Measurements from ENCODE around the gene ALOX5AP. TPM values are rescaled to one million over a fixed set of nuclear protein-coding genes. Genes with fewer than 3 reads are reported as not detected.

Gene ALOX5AP
- total and polyA plus RNA-seq, 2 experiments from 2014 or later: 0.66 TPM; not detected in 1

DNA sequence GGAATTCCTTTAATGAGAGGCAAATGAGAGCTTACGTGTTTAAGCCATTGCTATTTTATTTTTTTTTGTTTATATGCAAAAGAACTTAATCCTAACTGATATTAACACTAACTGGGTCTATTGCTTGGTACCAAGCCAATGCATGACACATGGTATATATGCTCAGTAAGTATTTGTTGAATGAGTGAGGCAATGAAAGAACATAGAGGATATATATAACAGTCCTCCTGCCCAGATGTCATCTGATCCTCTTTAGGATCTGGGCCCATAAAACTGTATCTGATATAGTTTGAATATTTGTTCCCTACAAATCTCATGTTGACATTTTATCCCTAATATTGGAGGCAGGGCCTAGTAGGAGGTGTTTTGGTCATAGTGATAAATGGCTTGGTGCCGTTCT is 13.0 kb upstream of the ALOX5AP start:
- Histone ChIP-seq H3K4me3 (no peak overlapping the region), H3K27me3 (no peaks in the 10 kb centered on the region), H3K9me3 (ENCODE audit: low read depth) (no peaks in the 10 kb centered on the region), H3K27ac (no peak overlapping the region), H3K4me1 (ENCODE audit: low read depth) (no peaks in the 10 kb centered on the region), H3K36me3 (no peaks in the 10 kb centered on the region)
- DNase-seq (ENCODE audit: low read depth in 1 of 2, low spot score in 1 of 2): no peak
- no peak for TF ChIP-seq CTCF (IDR thresholded peaks at IDR 0.05; ENCODE audit: low read depth, low read length)

DNA sequence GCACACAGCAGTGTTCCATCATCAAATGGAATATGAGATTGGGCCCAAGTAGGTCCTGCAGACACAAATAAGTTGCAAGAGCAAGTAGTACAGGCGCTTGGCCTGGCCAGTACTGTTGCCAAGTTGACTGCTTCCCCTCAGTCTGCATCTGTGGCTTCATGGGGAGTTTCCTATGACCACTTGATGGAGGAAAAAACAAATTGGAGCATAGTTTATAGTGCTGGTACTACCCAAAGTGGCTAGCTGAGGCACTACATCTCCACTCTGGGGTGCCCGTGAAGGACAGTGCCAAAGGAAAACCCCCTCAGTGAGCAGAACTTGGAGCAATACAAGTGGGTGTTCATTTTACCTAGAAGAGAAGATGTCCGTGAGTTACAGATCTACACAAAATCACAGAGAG is 10.6 kb upstream of the ALOX5AP start:
- Histone ChIP-seq H3K27ac (no peak overlapping the region), H3K9me3 (ENCODE audit: low read depth) (no peaks in the 10 kb centered on the region), H3K4me3 (no peak overlapping the region), H3K27me3 (no peaks in the 10 kb centered on the region), H3K4me1 (ENCODE audit: low read depth) (no peaks in the 10 kb centered on the region), H3K36me3 (no peaks in the 10 kb centered on the region)
- DNase-seq (ENCODE audit: low read depth in 1 of 2, low spot score in 1 of 2): no peak
- TF ChIP-seq CTCF (IDR thresholded peaks at IDR 0.05; ENCODE audit: low read depth, low read length): no peak

- Histone ChIP-seq H3K27me3 (no peaks in the 10 kb centered on the region), H3K27ac (no peak overlapping the region), H3K9me3 (ENCODE audit: low read depth) (no peaks in the 10 kb centered on the region), H3K36me3 (no peaks in the 10 kb centered on the region), H3K4me3 (no peak overlapping the region), H3K4me1 (ENCODE audit: low read depth) (no peaks in the 10 kb centered on the region)
- TF ChIP-seq CTCF (IDR thresholded peaks at IDR 0.05; ENCODE audit: low read depth, low read length): no peak
- no peak for DNase-seq (ENCODE audit: low read depth in 1 of 2, low spot score in 1 of 2)
Measured at GRCh38 chr13:30725326-30726085, 9.8 kb upstream of the ALOX5AP start.

DNA sequence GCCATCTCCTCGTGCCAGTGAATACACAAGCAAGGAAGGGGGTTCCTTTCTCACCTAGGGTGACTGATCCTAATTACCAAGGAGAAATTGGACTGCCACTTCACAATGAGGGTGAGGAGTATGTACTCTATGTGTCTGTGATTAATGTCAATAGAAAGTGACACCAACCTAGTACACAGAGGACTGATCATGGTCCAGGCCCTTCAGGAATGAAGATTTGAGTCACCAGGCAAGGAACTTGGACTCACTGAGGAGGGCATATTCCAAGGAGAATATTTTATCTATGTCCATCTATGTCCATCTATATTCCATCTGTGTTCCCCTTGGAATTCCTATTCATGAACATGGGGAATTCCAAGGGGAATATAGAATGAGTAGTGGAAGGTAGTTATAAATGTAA is 9.2 kb upstream of the ALOX5AP start:
- H3K4me3 ChIP-seq: no peak overlapping the region
- no peaks in the 10 kb centered on the region for H3K27me3 ChIP-seq
- no peaks in the 10 kb centered on the region for H3K4me1 ChIP-seq (ENCODE audit: low read depth)
- H3K27ac ChIP-seq: no peak overlapping the region
- DNase-seq (ENCODE audit: low read depth in 1 of 2, low spot score in 1 of 2): no peak
- no peak for TF ChIP-seq CTCF (IDR thresholded peaks at IDR 0.05; ENCODE audit: low read depth, low read length)
- H3K9me3 ChIP-seq (ENCODE audit: low read depth): no peaks in the 10 kb centered on the region
- no peaks in the 10 kb centered on the region for H3K36me3 ChIP-seq

DNA sequence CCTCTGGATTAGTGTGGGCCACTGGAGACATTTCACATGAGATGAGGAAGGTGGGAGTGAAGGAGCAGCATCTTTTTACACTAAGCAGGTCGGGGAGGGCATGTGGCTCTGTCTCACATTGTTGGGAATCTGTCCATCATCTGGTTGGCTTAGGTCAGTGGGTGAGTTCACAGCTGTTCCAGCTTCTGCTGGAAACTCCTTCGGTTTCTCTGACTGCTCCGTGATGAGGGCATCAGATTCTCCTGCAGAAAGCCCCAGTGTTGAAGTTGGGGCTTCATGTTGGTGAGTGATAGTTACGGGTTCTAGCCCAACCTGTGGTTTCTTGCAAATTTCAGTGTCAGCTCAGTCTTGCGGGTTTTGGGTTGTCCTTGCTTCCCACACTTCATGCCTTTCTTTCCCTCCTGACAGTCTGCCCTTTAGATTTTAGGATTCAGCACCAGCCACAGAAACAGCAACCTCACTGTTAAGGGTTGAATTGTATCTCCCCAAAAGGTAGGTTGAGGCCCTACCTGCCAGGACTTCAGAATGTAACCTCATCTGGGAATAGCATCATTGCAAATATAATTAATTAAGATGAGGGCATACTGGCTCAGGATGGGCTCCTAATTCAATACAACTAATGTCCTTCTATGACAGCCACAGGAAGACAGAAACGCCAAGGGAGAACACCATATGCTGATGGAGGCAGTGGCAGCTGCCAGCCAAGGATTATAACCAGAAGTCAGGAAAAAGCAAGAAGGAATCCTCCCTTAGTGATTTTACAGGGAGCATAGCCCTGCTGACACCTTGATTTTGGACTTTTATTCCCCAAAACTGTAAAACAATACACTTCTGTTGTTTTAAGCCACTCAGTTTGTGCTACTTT is 7.6 kb upstream of the ALOX5AP start:
- H3K4me3 ChIP-seq: no peak overlapping the region
- no peaks in the 10 kb centered on the region for H3K27me3 ChIP-seq
- H3K36me3 ChIP-seq: no peaks in the 10 kb centered on the region
- H3K4me1 ChIP-seq (ENCODE audit: low read depth): no peaks in the 10 kb centered on the region
- no peak overlapping the region for H3K27ac ChIP-seq
- H3K9me3 ChIP-seq (ENCODE audit: low read depth): no peaks in the 10 kb centered on the region
- TF ChIP-seq CTCF (IDR thresholded peaks at IDR 0.05; ENCODE audit: low read depth, low read length): no peak
- DNase-seq (ENCODE audit: low read depth in 1 of 2, low spot score in 1 of 2): no peak

Measured in cardiac muscle cell (in vitro differentiated cells and primary cell).